22Rv1 (cell line): ENCODE results near the gene KCTD3.

Experiments used
- H3K27ac ChIP-seq: fragments of 450-650 bp; 2 replicates; pipeline ENCODE4 v1.5.1; 2017
- ZFX ChIP-seq: fragments of 450-650 bp; IDR thresholded peaks from 2 replicates; pipeline ENCODE4 v1.6.1; 2017; ENCODE audit warnings: antibody characterized with exemption, borderline replicate concordance
- TF ChIP-seq, protein P1 (sequence below): fragments of 450-650 bp; IDR thresholded peaks from 2 replicates; pipeline ENCODE4 v1.5.1; 2017; ENCODE audit warnings: mild to moderate bottlenecking

KCTD3 gene

DNA sequence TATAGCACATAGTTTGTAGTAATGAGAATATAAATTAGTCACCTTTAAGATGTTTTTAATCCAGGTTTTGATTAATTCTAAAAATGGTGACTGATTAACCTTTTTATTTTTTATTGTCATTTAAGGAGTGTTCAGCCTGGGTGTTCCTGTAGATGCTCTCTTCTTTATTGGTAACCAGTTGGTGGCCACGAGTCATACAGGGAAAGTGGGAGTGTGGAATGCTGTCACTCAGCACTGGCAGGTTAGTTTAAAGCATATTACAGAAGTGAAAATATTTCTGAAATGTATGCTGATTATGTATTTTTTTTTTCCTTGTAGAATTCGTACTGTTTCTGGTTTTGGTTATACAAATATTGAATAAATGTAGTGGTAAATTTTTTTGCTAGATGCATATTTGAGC lies 28.1 kb downstream of the KCTD3 start:
- H3K27ac ChIP-seq: no peak overlapping the region
- no peak for TF ChIP-seq ZFX
- TF ChIP-seq, protein P1, sequence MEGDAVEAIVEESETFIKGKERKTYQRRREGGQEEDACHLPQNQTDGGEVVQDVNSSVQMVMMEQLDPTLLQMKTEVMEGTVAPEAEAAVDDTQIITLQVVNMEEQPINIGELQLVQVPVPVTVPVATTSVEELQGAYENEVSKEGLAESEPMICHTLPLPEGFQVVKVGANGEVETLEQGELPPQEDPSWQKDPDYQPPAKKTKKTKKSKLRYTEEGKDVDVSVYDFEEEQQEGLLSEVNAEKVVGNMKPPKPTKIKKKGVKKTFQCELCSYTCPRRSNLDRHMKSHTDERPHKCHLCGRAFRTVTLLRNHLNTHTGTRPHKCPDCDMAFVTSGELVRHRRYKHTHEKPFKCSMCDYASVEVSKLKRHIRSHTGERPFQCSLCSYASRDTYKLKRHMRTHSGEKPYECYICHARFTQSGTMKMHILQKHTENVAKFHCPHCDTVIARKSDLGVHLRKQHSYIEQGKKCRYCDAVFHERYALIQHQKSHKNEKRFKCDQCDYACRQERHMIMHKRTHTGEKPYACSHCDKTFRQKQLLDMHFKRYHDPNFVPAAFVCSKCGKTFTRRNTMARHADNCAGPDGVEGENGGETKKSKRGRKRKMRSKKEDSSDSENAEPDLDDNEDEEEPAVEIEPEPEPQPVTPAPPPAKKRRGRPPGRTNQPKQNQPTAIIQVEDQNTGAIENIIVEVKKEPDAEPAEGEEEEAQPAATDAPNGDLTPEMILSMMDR: no peak

DNA sequence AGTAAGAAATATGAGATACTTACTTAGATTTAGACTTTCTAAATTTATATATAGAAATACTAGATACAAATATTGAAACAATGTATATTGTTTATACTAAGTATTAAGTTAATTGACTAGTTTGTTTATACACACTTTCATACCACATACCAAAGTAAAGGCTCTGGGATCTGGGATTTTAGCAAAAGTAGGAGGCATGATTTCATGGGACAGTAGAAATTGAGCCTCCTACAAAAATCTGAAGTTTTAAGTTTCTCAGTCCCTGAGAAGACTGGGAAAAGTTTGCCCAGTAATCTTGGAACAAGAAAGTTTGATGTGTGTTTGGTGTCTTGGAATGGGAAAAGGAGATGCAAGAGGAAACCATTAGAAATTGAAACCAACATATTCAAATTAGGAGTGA lies 30.9 kb downstream of the KCTD3 start:
- H3K27ac ChIP-seq: no peak overlapping the region
- TF ChIP-seq, protein P1: no peak
- no peak for TF ChIP-seq ZFX

- TF ChIP-seq ZFX: no peak
- TF ChIP-seq, protein P1: no peak
- no peak overlapping the region for H3K27ac ChIP-seq
These were observed 32.4 kb downstream of the KCTD3 start for GRCh38 chr1:215599418-215600074.

- H3K27ac ChIP-seq: no peak overlapping the region
- TF ChIP-seq ZFX: no peak
- TF ChIP-seq, protein P1: no peak
These were observed 33.2 kb downstream of the KCTD3 start for GRCh38 chr1:215600258-215600792.

- H3K27ac ChIP-seq: no peak overlapping the region
- no peak for TF ChIP-seq ZFX
- TF ChIP-seq, protein P1: no peak
These were observed 33.8 kb downstream of the KCTD3 start for GRCh38 chr1:215600867-215601266.

GRCh38 chr1:215601276-215601675 lies 34.2 kb downstream of the KCTD3 start:
- no peak overlapping the region for H3K27ac ChIP-seq
- TF ChIP-seq ZFX: no peak
- TF ChIP-seq, protein P1: no peak

DNA sequence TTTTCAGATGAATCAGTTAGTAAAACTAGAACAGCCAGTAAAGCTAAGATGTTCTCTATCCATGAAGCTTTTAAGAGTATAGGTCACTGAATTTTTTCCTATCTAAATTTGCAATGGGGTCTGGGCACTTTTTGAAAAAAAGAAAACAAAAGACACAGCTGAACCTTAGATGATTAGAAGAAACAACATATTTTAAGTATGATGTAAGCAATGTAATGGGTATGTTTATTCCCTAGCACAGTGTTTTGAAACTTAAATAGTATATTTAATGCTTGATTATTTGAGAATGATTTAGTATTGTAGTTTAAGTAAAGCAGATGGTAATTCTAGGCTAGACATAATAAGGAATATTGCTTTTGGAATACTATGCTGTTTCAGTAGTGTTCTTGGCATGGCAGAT lies 36.2 kb downstream of the KCTD3 start:
- no peak overlapping the region for H3K27ac ChIP-seq

More for the DNA sequence above, 36.2 kb downstream of the KCTD3 start:
- TF ChIP-seq ZFX: no peak
- TF ChIP-seq, protein P1: no peak
